ENCODE data around the gene LIN7B.

DNA sequence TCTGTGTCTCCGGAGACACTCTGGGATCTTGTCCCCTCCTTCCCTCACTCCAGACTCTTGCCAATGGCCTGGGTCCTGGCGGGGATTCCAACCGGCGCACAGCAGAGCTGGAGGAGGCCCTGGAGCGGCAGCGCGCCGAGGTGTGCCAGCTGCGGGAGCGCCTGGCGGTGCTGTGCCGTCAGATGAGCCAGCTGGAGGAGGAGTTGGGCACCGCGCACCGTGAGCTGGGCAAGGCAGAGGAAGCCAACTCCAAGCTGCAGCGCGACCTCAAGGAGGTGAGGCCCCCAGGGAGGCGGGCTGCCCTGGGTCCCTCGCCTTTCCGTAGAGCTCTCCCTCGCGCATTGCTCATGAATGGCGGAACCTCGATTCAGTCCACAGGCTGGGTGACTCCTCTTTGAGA is 16.2 kb downstream of the LIN7B start:
- TF ChIP-seq, protein P1, sequence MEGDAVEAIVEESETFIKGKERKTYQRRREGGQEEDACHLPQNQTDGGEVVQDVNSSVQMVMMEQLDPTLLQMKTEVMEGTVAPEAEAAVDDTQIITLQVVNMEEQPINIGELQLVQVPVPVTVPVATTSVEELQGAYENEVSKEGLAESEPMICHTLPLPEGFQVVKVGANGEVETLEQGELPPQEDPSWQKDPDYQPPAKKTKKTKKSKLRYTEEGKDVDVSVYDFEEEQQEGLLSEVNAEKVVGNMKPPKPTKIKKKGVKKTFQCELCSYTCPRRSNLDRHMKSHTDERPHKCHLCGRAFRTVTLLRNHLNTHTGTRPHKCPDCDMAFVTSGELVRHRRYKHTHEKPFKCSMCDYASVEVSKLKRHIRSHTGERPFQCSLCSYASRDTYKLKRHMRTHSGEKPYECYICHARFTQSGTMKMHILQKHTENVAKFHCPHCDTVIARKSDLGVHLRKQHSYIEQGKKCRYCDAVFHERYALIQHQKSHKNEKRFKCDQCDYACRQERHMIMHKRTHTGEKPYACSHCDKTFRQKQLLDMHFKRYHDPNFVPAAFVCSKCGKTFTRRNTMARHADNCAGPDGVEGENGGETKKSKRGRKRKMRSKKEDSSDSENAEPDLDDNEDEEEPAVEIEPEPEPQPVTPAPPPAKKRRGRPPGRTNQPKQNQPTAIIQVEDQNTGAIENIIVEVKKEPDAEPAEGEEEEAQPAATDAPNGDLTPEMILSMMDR (conservative IDR thresholded peaks at IDR 0.05 in 1 of 2, IDR thresholded peaks at IDR 0.05 in 1 of 2; ENCODE audit: low read depth in 1 of 2, low read length in 2 of 2) = no peak
- no peak for TF ChIP-seq EZH2 (IDR thresholded peaks at IDR 0.05; ENCODE audit: low read length, missing control alignments)
